GM23338 (cell line): ENCODE results near the gene PRKCH. TPM values are rescaled to one million over a fixed set of nuclear protein-coding genes. Genes with fewer than 3 reads are reported as not detected.

ENCODE experiments used
- ATAC-seq: fragments of 200-7000 bp; cut with Tn5 transposase; 3 replicates; pipeline ENCODE4 v1.9.1; 2020
- DNase-seq: peaks from one replicate; pipeline ENCODE4 v3.0.0-alpha.2; 2015; ENCODE audit warnings: low spot score
- H2AFZ ChIP-seq: fragments of 200-600 bp; sonication (generic); 2 replicates; pipeline ENCODE4 v1.8.0; 2016; ENCODE audit warnings: antibody characterized with exemption, mild to moderate bottlenecking, moderate library complexity
- H3F3A ChIP-seq: fragments of 200-600 bp; sonication (generic); replicated peaks from 2 replicates; pipeline ENCODE4 v1.8.0; 2017; ENCODE audit warnings: antibody characterized with exemption, mixed run types, low read depth
- H3K27ac ChIP-seq: fragments of 200-600 bp; sonication (generic); 2 replicates; pipeline ENCODE4 v1.6.1; 2016; ENCODE audit warnings: low read depth
- H3K27me3 ChIP-seq: fragments of 200-600 bp; sonication (generic); 2 replicates; pipeline ENCODE4 v1.8.0; 2016; ENCODE audit warnings: mild to moderate bottlenecking, mixed run types, moderate library complexity; ENCODE audit not compliant: insufficient read depth
- H3K36me3 ChIP-seq: fragments of 200-600 bp; sonication (generic); 2 replicates; pipeline ENCODE4 v1.8.0; 2016; ENCODE audit warnings: mild to moderate bottlenecking; ENCODE audit not compliant: insufficient read depth
- H3K4me1 ChIP-seq: fragments of 200-600 bp; sonication (generic); 2 replicates; pipeline ENCODE4 v1.8.0; 2016; ENCODE audit warnings: mild to moderate bottlenecking, moderate library complexity; ENCODE audit not compliant: insufficient read depth
- H3K4me2 ChIP-seq: fragments of 200-600 bp; sonication (generic); 2 replicates; pipeline ENCODE4 v1.7.1; 2017; ENCODE audit warnings: mixed run types
- H3K4me3 ChIP-seq: fragments of 200-600 bp; sonication (generic); 2 replicates; pipeline ENCODE4 v1.6.1; 2016; ENCODE audit warnings: mixed run types
- H3K79me2 ChIP-seq: fragments of 200-600 bp; sonication (generic); replicated peaks from 2 replicates; pipeline ENCODE4 v1.8.0; 2017; ENCODE audit warnings: mild to moderate bottlenecking; ENCODE audit not compliant: insufficient read depth
- H3K9me2 ChIP-seq: fragments of 200-600 bp; sonication (generic); 2 replicates; pipeline ENCODE4 v1.8.0; 2017; ENCODE audit not compliant: insufficient read depth
- H4K20me1 ChIP-seq: fragments of 200-600 bp; sonication (generic); replicated peaks from 2 replicates; pipeline ENCODE4 v1.8.0; 2017; ENCODE audit warnings: mild to moderate bottlenecking; ENCODE audit not compliant: insufficient read depth
- H3K27ac Mint-ChIP-seq: 2 replicates; pipeline ENCODE4 v1.8.0; 2020; ENCODE audit warnings: inconsistent platforms, mild to moderate bottlenecking, moderate library complexity, mixed read lengths
- H3K27me3 Mint-ChIP-seq: 3 replicates; pipeline ENCODE4 v1.8.0; 2022; ENCODE audit warnings: low read depth, mild to moderate bottlenecking, moderate library complexity, mixed read lengths, inconsistent platforms; ENCODE audit not compliant: insufficient read depth, poor library complexity
- H3K36me3 Mint-ChIP-seq: 3 replicates; pipeline ENCODE4 v1.8.0; 2021; ENCODE audit warnings: low read depth, mild to moderate bottlenecking, inconsistent platforms, moderate library complexity, mixed read lengths
- H3K4me1 Mint-ChIP-seq: 3 replicates; pipeline ENCODE4 v1.8.0; 2020; ENCODE audit warnings: mild to moderate bottlenecking, inconsistent platforms, mixed read lengths
- H3K4me3 Mint-ChIP-seq: 3 replicates; pipeline ENCODE4 v1.8.0; 2021; ENCODE audit warnings: moderate library complexity, mild to moderate bottlenecking, inconsistent platforms, mixed read lengths
- H3K9me3 Mint-ChIP-seq: 3 replicates; pipeline ENCODE4 v1.8.0; 2020; ENCODE audit warnings: moderate library complexity, mild to moderate bottlenecking, inconsistent platforms, mixed read lengths
- CREB1 ChIP-seq: fragments of 250-450 bp; sonication (Bioruptor Pico); IDR thresholded peaks from 2 replicates; pipeline ENCODE4 v1.5.0; 2020; ENCODE audit warnings: low read depth, mild to moderate bottlenecking, moderate library complexity
- ETS1 ChIP-seq: IDR thresholded peaks from 2 replicates; pipeline ENCODE4 v1.6.1; 2016; ENCODE audit warnings: antibody characterized with exemption
- EZH2 ChIP-seq: fragments of 200-600 bp; sonication (generic); IDR thresholded peaks from one replicate; pipeline ENCODE4 v1.8.0; 2017; ENCODE audit warnings: antibody characterized with exemption, mild to moderate bottlenecking, low read depth; ENCODE audit not compliant: unreplicated experiment
- EZH2phosphoT487 ChIP-seq: fragments of 200-600 bp; sonication (generic); IDR thresholded peaks from one replicate; pipeline ENCODE4 v1.8.1; 2018; ENCODE audit warnings: antibody characterized with exemption; ENCODE audit not compliant: unreplicated experiment
- JUNB ChIP-seq: IDR thresholded peaks from one replicate; pipeline ENCODE4 v1.6.1; 2016; ENCODE audit warnings: antibody characterized with exemption; ENCODE audit not compliant: unreplicated experiment
- NANOG ChIP-seq: IDR thresholded peaks from 2 replicates; pipeline ENCODE4 v1.6.1; 2016; ENCODE audit warnings: antibody characterized with exemption, borderline replicate concordance
- POLR2AphosphoS5 ChIP-seq: IDR thresholded peaks from 2 replicates; pipeline ENCODE4 v1.6.1; 2016; ENCODE audit warnings: antibody characterized with exemption, low read depth
- ZNF114 ChIP-seq: fragments of 250-450 bp; sonication (Bioruptor Pico); IDR thresholded peaks from 2 replicates; pipeline ENCODE4 v1.5.0; 2020; ENCODE audit warnings: mild to moderate bottlenecking, moderate library complexity
- ZNF331 ChIP-seq: fragments of 250-450 bp; sonication (Bioruptor Pico); IDR thresholded peaks from 2 replicates; pipeline ENCODE4 v1.5.0; 2020; ENCODE audit warnings: low read depth, mild to moderate bottlenecking, moderate library complexity
- polyA plus RNA-seq: library from polyadenylated mRNA; unstranded; fragments of >200 nt; fragmentation: Nextera tagmentation; extraction: Ambion mirVana; gene quantifications from 2 replicates; pipeline ENCODE4 v1.2.1, GENCODE V29; 2016
- total RNA-seq: library from RNA; depleted of rRNA; stranded (reverse); fragments of >200 nt; shearing (Covaris generic); gene quantifications from 2 replicates; pipeline ENCODE4 v1.2.3, GENCODE V29; 2014
- TF ChIP-seq, protein P1 (sequence below): IDR thresholded peaks from one replicate; pipeline ENCODE4 v1.6.1; 2018; ENCODE audit warnings: antibody characterized with exemption; ENCODE audit not compliant: unreplicated experiment
- TF ChIP-seq, protein P2 (sequence below), 2 experiments: fragments of 200-600 bp in 1 of 2; sonication (generic) in 1 of 2; conservative IDR thresholded peaks; 2 replicates each; pipeline versions ENCODE4 v1.5.1 to v1.6.1; 2016 to 2017; ENCODE audit warnings: antibody characterized with exemption in 2 of 2, low read depth in 2 of 2, mild to moderate bottlenecking in 2 of 2, moderate library complexity in 1 of 2

The PRKCH gene
- total and polyA plus RNA-seq, 2 experiments from 2014 or later, result 5.4 to 10.1 TPM

GRCh38 chr14:61451891-61452400 is 130.6 kb downstream of the PRKCH start:
- ATAC-seq, result no peak
- Mint-ChIP-seq H3K4me1 (peaks cover 9% of the 10 kb centered on the region), H3K27me3 (no peaks in the 10 kb centered on the region), H3K4me3 (no peak overlapping the region), H3K27ac (no peak overlapping the region), H3K36me3 (no peaks in the 10 kb centered on the region), H3K9me3 (no peaks in the 10 kb centered on the region)
- Histone ChIP-seq H3K79me2 (no peaks in the 10 kb centered on the region), H4K20me1 (no peaks in the 10 kb centered on the region), H3F3A (no peaks in the 10 kb centered on the region), H3K4me2 (no peak overlapping the region), H3K4me1 (0 out of 2 replicates have a peak, but pooled peaks cover 3% of the 10 kb centered on the region), H3K27me3 (no peaks in the 10 kb centered on the region), H3K27ac (no peak overlapping the region), H3K9me2 (peaks cover 2% of the 10 kb centered on the region; the same call in 1 of the 2 replicates), H3K36me3 (no peaks in the 10 kb centered on the region), H2AFZ (no peak overlapping the region), H3K4me3 (no peak overlapping the region)
- no peak for DNase-seq
- TF ChIP-seq CREB1, result no peak
- no peak for TF ChIP-seq NANOG
- TF ChIP-seq, protein P1, sequence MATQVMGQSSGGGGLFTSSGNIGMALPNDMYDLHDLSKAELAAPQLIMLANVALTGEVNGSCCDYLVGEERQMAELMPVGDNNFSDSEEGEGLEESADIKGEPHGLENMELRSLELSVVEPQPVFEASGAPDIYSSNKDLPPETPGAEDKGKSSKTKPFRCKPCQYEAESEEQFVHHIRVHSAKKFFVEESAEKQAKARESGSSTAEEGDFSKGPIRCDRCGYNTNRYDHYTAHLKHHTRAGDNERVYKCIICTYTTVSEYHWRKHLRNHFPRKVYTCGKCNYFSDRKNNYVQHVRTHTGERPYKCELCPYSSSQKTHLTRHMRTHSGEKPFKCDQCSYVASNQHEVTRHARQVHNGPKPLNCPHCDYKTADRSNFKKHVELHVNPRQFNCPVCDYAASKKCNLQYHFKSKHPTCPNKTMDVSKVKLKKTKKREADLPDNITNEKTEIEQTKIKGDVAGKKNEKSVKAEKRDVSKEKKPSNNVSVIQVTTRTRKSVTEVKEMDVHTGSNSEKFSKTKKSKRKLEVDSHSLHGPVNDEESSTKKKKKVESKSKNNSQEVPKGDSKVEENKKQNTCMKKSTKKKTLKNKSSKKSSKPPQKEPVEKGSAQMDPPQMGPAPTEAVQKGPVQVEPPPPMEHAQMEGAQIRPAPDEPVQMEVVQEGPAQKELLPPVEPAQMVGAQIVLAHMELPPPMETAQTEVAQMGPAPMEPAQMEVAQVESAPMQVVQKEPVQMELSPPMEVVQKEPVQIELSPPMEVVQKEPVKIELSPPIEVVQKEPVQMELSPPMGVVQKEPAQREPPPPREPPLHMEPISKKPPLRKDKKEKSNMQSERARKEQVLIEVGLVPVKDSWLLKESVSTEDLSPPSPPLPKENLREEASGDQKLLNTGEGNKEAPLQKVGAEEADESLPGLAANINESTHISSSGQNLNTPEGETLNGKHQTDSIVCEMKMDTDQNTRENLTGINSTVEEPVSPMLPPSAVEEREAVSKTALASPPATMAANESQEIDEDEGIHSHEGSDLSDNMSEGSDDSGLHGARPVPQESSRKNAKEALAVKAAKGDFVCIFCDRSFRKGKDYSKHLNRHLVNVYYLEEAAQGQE, result no peak
- TF ChIP-seq, protein P2, sequence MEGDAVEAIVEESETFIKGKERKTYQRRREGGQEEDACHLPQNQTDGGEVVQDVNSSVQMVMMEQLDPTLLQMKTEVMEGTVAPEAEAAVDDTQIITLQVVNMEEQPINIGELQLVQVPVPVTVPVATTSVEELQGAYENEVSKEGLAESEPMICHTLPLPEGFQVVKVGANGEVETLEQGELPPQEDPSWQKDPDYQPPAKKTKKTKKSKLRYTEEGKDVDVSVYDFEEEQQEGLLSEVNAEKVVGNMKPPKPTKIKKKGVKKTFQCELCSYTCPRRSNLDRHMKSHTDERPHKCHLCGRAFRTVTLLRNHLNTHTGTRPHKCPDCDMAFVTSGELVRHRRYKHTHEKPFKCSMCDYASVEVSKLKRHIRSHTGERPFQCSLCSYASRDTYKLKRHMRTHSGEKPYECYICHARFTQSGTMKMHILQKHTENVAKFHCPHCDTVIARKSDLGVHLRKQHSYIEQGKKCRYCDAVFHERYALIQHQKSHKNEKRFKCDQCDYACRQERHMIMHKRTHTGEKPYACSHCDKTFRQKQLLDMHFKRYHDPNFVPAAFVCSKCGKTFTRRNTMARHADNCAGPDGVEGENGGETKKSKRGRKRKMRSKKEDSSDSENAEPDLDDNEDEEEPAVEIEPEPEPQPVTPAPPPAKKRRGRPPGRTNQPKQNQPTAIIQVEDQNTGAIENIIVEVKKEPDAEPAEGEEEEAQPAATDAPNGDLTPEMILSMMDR (conservative IDR thresholded peaks at IDR 0.05; ENCODE audit: low read depth in 2 of 2), result no peak
- no peak for TF ChIP-seq POLR2AphosphoS5
- TF ChIP-seq ZNF331 (CRISPR knock-in tag), result no peak
- no peak for TF ChIP-seq ETS1
- TF ChIP-seq EZH2, result no peak
- no peak for TF ChIP-seq EZH2phosphoT487

GRCh38 chr14:61452452-61452851 is 131.1 kb downstream of the PRKCH start:
- peaks cover 9% of the 10 kb centered on the region for H3K4me1 Mint-ChIP-seq
- no peak overlapping the region for H3K27ac Mint-ChIP-seq
- DNase-seq (no peak), ATAC-seq (no peak)
- no peaks in the 10 kb centered on the region for H3K27me3 Mint-ChIP-seq
- H2AFZ ChIP-seq, result no peak overlapping the region
- H3K27ac ChIP-seq, result no peak overlapping the region
- no peaks in the 10 kb centered on the region for H4K20me1 ChIP-seq
- 0 out of 2 replicates have a peak, but pooled peaks cover 3% of the 10 kb centered on the region for H3K4me1 ChIP-seq
- no peak overlapping the region for H3K4me2 ChIP-seq
- no peaks in the 10 kb centered on the region for H3K36me3 Mint-ChIP-seq
- no peaks in the 10 kb centered on the region for H3K79me2 ChIP-seq
- no peak overlapping the region for H3K4me3 ChIP-seq
- H3F3A ChIP-seq, result no peaks in the 10 kb centered on the region
- H3K9me3 Mint-ChIP-seq, result no peaks in the 10 kb centered on the region
- no peaks in the 10 kb centered on the region for H3K27me3 ChIP-seq
- H3K9me2 ChIP-seq, result peaks cover 2% of the 10 kb centered on the region; the same call in 1 of the 2 replicates
- no peaks in the 10 kb centered on the region for H3K36me3 ChIP-seq
- no peak overlapping the region for H3K4me3 Mint-ChIP-seq
- TF ChIP-seq JUNB (no peak), ZNF114 (CRISPR knock-in tag) (no peak), EZH2phosphoT487 (no peak), ETS1 (no peak), NANOG (no peak), EZH2 (no peak)
